C4-2B (cell line): ENCODE data around the gene ARHGAP4.

Experiments used
- H3K27ac ChIP-seq: fragments of 450-650 bp; 2 replicates; pipeline ENCODE4 v1.5.1; 2017
- CTCF ChIP-seq: fragments of 450-650 bp; conservative IDR thresholded peaks from 2 replicates; pipeline ENCODE4 v1.5.1; 2017; ENCODE audit warnings: mild to moderate bottlenecking
- ZFX ChIP-seq: fragments of 450-650 bp; IDR thresholded peaks from 2 replicates; pipeline ENCODE4 v1.6.1; 2017

The ARHGAP4 gene

GRCh38 chrX:153955228-153955732, 29.2 kb upstream of the ARHGAP4 start:
- TF ChIP-seq CTCF (no peak), ZFX (no peak)
- no peak overlapping the region for H3K27ac ChIP-seq

- H3K27ac ChIP-seq = no peak overlapping the region
- TF ChIP-seq CTCF (no peak), ZFX (no peak)
Observed at GRCh38 chrX:153954558-153955227, 28.6 kb upstream of the ARHGAP4 start.

GRCh38 chrX:153953892-153954557, 28.0 kb upstream of the ARHGAP4 start:
- H3K27ac ChIP-seq = no peak overlapping the region

GRCh38 chrX:153953342-153953830, 27.3 kb upstream of the ARHGAP4 start:
- no peak overlapping the region for H3K27ac ChIP-seq
- peak; percentile 86 for TF ChIP-seq CTCF
- TF ChIP-seq ZFX = no peak

More at GRCh38 chrX:153953892-153954557, 28.0 kb upstream of the ARHGAP4 start:
- TF ChIP-seq CTCF (no peak), ZFX (no peak)

- H3K27ac ChIP-seq = no peak overlapping the region
- TF ChIP-seq ZFX (no peak), CTCF (no peak)
Observed at GRCh38 chrX:153952373-153953026, 26.4 kb upstream of the ARHGAP4 start.

- H3K27ac ChIP-seq = no peak overlapping the region
- TF ChIP-seq ZFX = no peak
- TF ChIP-seq CTCF = no peak
Observed at GRCh38 chrX:153951683-153952372, 25.8 kb upstream of the ARHGAP4 start.
